ENCODE results near the gene RFX1. TPM values are rescaled to one million over a fixed set of nuclear protein-coding genes. Genes with fewer than 3 reads are reported as not detected.
"Not testable (repeated sequence)": the region's sequence is repeated elsewhere in the genome, so short reads cannot be mapped to it uniquely, and the experiment has no call there.

RFX1 gene
- total RNA-seq, 1 donor from 2014 or later = 4.2 TPM

DNA sequence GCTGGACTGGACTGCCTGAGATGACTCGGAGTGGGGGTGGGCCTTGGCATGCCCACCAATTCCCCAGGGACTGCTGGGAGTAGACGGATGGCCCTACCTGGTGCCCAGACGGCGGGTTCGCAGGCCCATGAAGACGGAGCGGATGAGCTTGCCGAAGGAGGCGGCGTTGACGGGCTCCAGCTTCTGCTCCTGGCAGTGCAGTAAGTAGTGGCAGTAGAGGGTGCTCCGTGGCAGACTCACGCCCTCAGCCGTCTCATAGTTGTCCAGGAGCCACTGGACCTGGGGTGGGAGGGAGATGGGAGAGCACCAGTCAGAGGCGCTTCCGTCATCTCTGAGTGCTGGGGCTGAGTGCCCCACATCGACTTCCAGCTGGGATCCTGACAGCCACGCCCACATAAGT, 36.2 kb downstream of the RFX1 start:
- no peak for TF ChIP-seq CTCF (conservative IDR thresholded peaks at IDR 0.05; ENCODE audit: low read depth, low read length)
- DNase-seq (ENCODE audit: low read depth) = no peak
- no peak overlapping the region for H3K4me3 ChIP-seq (ENCODE audit: low read depth, low read length)

DNA sequence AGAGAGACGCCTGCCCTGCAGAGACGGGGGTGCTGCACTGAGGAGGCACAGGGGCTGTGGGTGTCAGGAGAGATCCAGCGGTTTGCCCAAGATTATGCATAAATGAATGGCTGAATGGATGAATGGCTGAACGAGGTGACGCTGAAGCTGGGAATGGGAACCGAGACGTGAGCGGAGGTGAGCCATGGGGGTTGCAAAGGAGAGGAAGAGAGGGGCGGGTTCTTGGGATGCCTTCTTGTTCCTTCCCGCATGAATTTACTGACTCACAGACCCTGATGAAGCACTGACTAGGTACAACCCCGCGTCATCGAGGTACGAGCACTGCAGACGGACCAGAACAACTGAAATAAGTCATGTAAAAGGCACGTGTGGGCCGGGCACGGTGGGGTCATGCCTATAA, 37.1 kb downstream of the RFX1 start:
- no peak for TF ChIP-seq CTCF (conservative IDR thresholded peaks at IDR 0.05; ENCODE audit: low read depth, low read length)
- DNase-seq (ENCODE audit: low read depth) = no peak
- H3K4me3 ChIP-seq (ENCODE audit: low read depth, low read length) = no peak overlapping the region

DNA sequence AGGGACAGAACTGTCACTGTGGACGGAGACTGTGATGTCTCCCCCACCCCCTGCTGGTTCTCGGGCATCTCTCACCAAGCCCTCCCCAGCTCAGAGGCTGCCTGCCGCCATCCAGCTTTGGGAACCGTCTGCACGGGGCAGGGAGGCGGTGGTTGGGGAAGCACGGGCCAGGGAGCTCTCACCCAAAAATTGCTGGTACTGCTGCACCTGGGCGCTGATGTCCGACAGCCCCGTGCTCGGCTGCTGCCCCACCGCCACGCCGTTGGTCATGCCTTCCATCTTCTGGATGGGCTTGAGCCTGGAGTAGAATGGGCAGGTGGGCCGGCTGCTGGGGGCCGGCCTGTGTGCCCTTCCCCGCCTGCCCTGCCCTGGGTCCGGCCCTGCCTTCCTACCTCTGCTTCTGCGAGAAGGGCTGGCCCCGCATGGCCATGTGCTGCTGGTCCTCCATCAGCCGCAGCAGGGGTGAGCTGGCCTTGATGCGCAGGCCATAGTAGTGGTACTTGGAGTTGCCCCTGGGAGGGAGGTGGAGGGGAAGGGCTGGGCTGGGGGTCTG, 37.7 kb downstream of the RFX1 start:
- H3K4me3 ChIP-seq (ENCODE audit: low read depth, low read length) = no peak overlapping the region
- no peak for DNase-seq (ENCODE audit: low read depth)
- TF ChIP-seq CTCF (conservative IDR thresholded peaks at IDR 0.05; ENCODE audit: low read depth, low read length) = no peak

- not testable (repeated sequence) for DNase-seq (ENCODE audit: low read depth); H3K4me3 ChIP-seq (ENCODE audit: low read depth, low read length)
These were observed 38.9 kb downstream of the RFX1 start for GRCh38 chr19:13967206-13967605.

GRCh38 chr19:13966684-13967128, 39.4 kb downstream of the RFX1 start:
- H3K4me3 ChIP-seq (ENCODE audit: low read depth, low read length) = no peak overlapping the region
- no peak for TF ChIP-seq CTCF (conservative IDR thresholded peaks at IDR 0.05; ENCODE audit: low read depth, low read length)
- DNase-seq (ENCODE audit: low read depth) = no peak

DNA sequence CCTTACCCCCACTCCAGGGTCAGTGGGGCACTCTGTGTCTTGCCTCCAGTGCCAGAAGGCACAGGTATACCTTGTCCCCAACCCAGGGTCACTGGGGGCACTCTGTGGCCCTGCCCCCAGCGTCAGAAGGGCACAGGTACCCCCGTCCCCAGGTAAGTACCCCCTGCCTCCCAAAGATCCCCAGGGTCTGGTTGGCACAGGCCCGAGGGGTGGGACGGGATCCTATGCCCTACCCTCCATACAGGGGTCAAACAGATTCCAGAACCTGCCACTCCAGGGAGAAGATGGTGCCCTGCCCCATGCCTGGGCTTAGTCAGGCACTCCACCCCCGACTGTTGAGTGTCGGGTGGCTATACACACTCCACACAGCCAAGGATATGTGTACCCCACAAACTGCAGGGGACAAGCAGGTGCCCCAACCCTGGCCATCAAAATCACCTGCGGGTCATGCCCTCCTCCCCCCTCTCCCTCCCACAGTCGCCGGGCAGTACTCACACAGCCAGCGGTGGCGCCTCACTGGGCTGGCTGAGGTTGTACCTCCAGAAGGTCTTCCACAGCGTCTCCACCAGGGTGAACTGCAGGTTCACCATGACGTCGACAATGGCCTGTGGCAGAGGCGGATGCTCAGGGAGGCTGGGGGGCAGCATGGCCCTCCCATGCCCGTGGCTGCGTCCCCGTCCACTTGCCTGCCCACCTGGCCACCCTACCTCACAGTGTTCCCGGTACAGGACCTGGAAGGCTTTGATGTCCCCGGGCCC, 40.0 kb downstream of the RFX1 start:
- DNase-seq (ENCODE audit: low read depth) = no peak
- TF ChIP-seq CTCF (conservative IDR thresholded peaks at IDR 0.05; ENCODE audit: low read depth, low read length) = no peak
- H3K4me3 ChIP-seq (ENCODE audit: low read depth, low read length) = no peak overlapping the region

- no peak for TF ChIP-seq CTCF (conservative IDR thresholded peaks at IDR 0.05; ENCODE audit: low read depth, low read length)
- no peak overlapping the region for H3K4me3 ChIP-seq (ENCODE audit: low read depth, low read length)
- DNase-seq (ENCODE audit: low read depth) = no peak
These were observed 40.7 kb downstream of the RFX1 start for GRCh38 chr19:13965377-13965896.

All from epithelial cell of proximal tubule (primary cell).